Endothelial cell of umbilical vein (primary cell): ENCODE results near the gene CIAPIN1. TPM values are rescaled to one million over a fixed set of nuclear protein-coding genes. Genes with fewer than 3 reads are reported as not detected.

Experiments used
- BruUV-seq: library from RNA; stranded (reverse); fragments of 400-500 nt; replicated peaks from 2 replicates; lab custom pipeline; 2021; lab: Mats Ljungman, UMichigan
- CTCF ChIA-PET: fragments of 300-600, 350-600 bp; sonication (Branson Sonifier 250); formaldehyde crosslinking; loops from one replicate; lab custom pipeline; 2021; ENCODE audit warnings: antibody characterized with exemption, inconsistent platforms; lab: Charles Lee
- POLR2A ChIA-PET: fragments of 300-600, 350-600 bp; sonication (Branson Sonifier 250); formaldehyde crosslinking; loops from one replicate; lab custom pipeline; 2021; ENCODE audit warnings: antibody characterized with exemption, inconsistent platforms; lab: Charles Lee
- DNase-seq: peaks from one replicate; pipeline ENCODE4 v3.0.0-alpha.2; 2011; ENCODE audit warnings: low read depth, low spot score
- FAIRE-seq: peaks from 2 replicates; lab custom pipeline; 2011; peaks lifted over from hg19 to GRCh38; lab: Jason Lieb, UNC
- H2AFZ ChIP-seq: 2 replicates; pipeline ENCODE4 v1.6.0; 2012; ENCODE audit warnings: low read depth, low read length, control low read depth, inconsistent platforms
- H3K27ac ChIP-seq: 2 replicates; pipeline ENCODE4 v1.5.1; 2011; ENCODE audit warnings: low read depth, mild to moderate bottlenecking, control low read depth, low read length, moderate library complexity; ENCODE audit not compliant: insufficient read depth
- H3K27me3 ChIP-seq, 2 experiments: 2 replicates each; pipeline versions ENCODE4 v1.6.0 to v1.6.1; 2011; ENCODE audit warnings: low read length in 2 of 2, mixed read lengths in 1 of 2; ENCODE audit not compliant: control insufficient read depth in 2 of 2, insufficient read depth in 2 of 2
- H3K36me3 ChIP-seq, 2 experiments: 2 replicates in 1 of 2; 3 replicates in 1 of 2; pipeline ENCODE4 v1.5.1; 2011; ENCODE audit warnings: low read length in 2 of 2, mild to moderate bottlenecking in 1 of 2, moderate library complexity in 1 of 2; ENCODE audit not compliant: control insufficient read depth in 2 of 2, insufficient read depth in 2 of 2; ENCODE audit errors: extremely low read depth in 1 of 2
- H3K4me1 ChIP-seq: 3 replicates; pipeline ENCODE4 v1.5.1; 2011; ENCODE audit warnings: mild to moderate bottlenecking, low read length; ENCODE audit not compliant: control insufficient read depth, insufficient read depth; ENCODE audit errors: extremely low read depth
- H3K4me2 ChIP-seq: 2 replicates; pipeline ENCODE4 v1.6.1; 2011; ENCODE audit warnings: low read length, control low read depth, mixed read lengths; ENCODE audit not compliant: insufficient read depth
- H3K4me3 ChIP-seq, 3 experiments: fragments of 200-600 bp in 1 of 3; sonication (generic), shearing (Covaris generic) in 1 of 3; replicated peaks in 1 of 3; 2 replicates each; pipeline ENCODE4 v1.5.1; 2011 to 2016; ENCODE audit warnings: control low read depth in 3 of 3, low read length in 3 of 3, mild to moderate bottlenecking in 2 of 3, inconsistent platforms in 1 of 3, low read depth in 1 of 3, moderate library complexity in 1 of 3; ENCODE audit not compliant: insufficient read depth in 1 of 3
- H3K79me2 ChIP-seq: 2 replicates; pipeline ENCODE4 v1.6.0; 2012; ENCODE audit warnings: low read length, inconsistent platforms; ENCODE audit not compliant: control insufficient read depth, insufficient read depth
- H3K9ac ChIP-seq: replicated peaks from 2 replicates; pipeline ENCODE3; 2011; ENCODE audit warnings: low read length, control low read depth; ENCODE audit not compliant: insufficient read depth; ENCODE audit errors: extremely low read depth
- H3K9me1 ChIP-seq: replicated peaks from 3 replicates; pipeline ENCODE4 v1.6.0; 2011; ENCODE audit warnings: mild to moderate bottlenecking, low read length; ENCODE audit not compliant: control insufficient read depth, insufficient read depth; ENCODE audit errors: extremely low read depth
- H3K9me3 ChIP-seq: replicated peaks from 2 replicates; pipeline ENCODE4 v1.5.1; 2012; ENCODE audit warnings: low read length, inconsistent platforms; ENCODE audit not compliant: control insufficient read depth, insufficient read depth
- H4K20me1 ChIP-seq: replicated peaks from 2 replicates; pipeline ENCODE3; 2011; ENCODE audit warnings: mild to moderate bottlenecking, low read length; ENCODE audit not compliant: control insufficient read depth, insufficient read depth; ENCODE audit errors: extremely low read depth
- CTCF ChIP-seq, 2 donors: IDR thresholded peaks; 1 replicate in 1 of 2; 2 replicates in 1 of 2; pipeline ENCODE4 v1.5.1; 2011; ENCODE audit warnings: low read length in 2 of 2, mild to moderate bottlenecking in 2 of 2, moderate library complexity in 2 of 2, control low read depth in 1 of 2, inconsistent platforms in 1 of 2, low read depth in 1 of 2; ENCODE audit not compliant: insufficient read depth in 1 of 2; ENCODE audit errors: extremely low read depth in 1 of 2
- EZH2 ChIP-seq: IDR thresholded peaks from 2 replicates; pipeline ENCODE4 v1.6.1; 2012; ENCODE audit warnings: borderline replicate concordance, low read depth, mild to moderate bottlenecking, moderate library complexity, low read length, inconsistent platforms; ENCODE audit not compliant: severe bottlenecking
- FOS ChIP-seq: IDR thresholded peaks from 2 replicates; pipeline ENCODE4 v1.6.1; 2011; ENCODE audit warnings: mild to moderate bottlenecking, low read length, moderate library complexity, borderline replicate concordance; ENCODE audit not compliant: insufficient read depth
- GATA2 ChIP-seq: IDR thresholded peaks from 2 replicates; pipeline ENCODE4 v1.7.0; 2011; ENCODE audit warnings: low read depth, mild to moderate bottlenecking, moderate library complexity, mixed read lengths, low read length; ENCODE audit not compliant: insufficient read length, insufficient read depth
- JUN ChIP-seq: IDR thresholded peaks from 2 replicates; pipeline ENCODE4 v1.6.1; 2011; ENCODE audit warnings: borderline replicate concordance, low read depth; ENCODE audit not compliant: insufficient read length, insufficient read depth
- MYC ChIP-seq: IDR thresholded peaks from one replicate; pipeline ENCODE4 v1.6.1; 2011; ENCODE audit warnings: mild to moderate bottlenecking, low read depth, low read length
- POLR2A ChIP-seq: IDR thresholded peaks from 2 replicates; pipeline ENCODE4 v1.6.1; 2012; ENCODE audit warnings: low read depth, mild to moderate bottlenecking, control low read depth, low read length
- POLR2AphosphoS5 ChIP-seq: IDR thresholded peaks from 2 replicates; pipeline ENCODE4 v1.6.1; 2012; ENCODE audit warnings: low read depth, mild to moderate bottlenecking, control low read depth, low read length, moderate library complexity; ENCODE audit not compliant: insufficient read depth
- dilution Hi-C: fragments of 300-500 bp; cut with MboI; formaldehyde crosslinking; loops from one replicate; pipeline ENCODE4 v1.15.0; 2019; ENCODE audit warnings: low sequenced_read_pairs; ENCODE audit not compliant: extremely low pct_ligation_motif_present
- intact Hi-C: fragments of 100-400 bp; cut with micrococcal nuclease; formaldehyde crosslinking; loops from one replicate; pipeline ENCODE4 v1.10.0; 2022
- polyA plus RNA-seq, 4 experiments: library from polyadenylated mRNA; depleted of rRNA in 3 of 4; stranded (reverse) in 3 of 4; unstranded in 1 of 4; fragments of >200 nt; gene quantifications; 2 replicates each; pipeline versions ENCODE4 v1.2.1 to v1.2.3, GENCODE V29; 2011 to 2012; ENCODE audit warnings: missing spikeins in 1 of 4
- total RNA-seq: library from RNA; stranded (reverse); gene quantifications from 2 replicates; pipeline ENCODE4 v1.2.3, GENCODE V29; 2021
- TF ChIP-seq, protein P1 (sequence below): IDR thresholded peaks from 2 replicates; pipeline ENCODE4 v1.6.1; 2011; ENCODE audit not compliant: insufficient read depth, insufficient read length

Gene CIAPIN1
- total and polyA plus RNA-seq, 2 donors (not counting 3 experiments of a cell fraction or from before 2014, with no cell fraction given), result 74.6 to 77.9 TPM

- TF ChIP-seq MYC (no peak), GATA2 (no peak), POLR2AphosphoS5 (no peak), POLR2A (no peak), JUN (no peak), CTCF (IDR thresholded peaks at IDR 0.05; ENCODE audit: extremely low read depth in 1 of 2, insufficient read depth in 1 of 2, low read depth in 1 of 2, low read length in 2 of 2) (no peak), EZH2 (no peak), FOS (no peak)
- TF ChIP-seq, protein P1, sequence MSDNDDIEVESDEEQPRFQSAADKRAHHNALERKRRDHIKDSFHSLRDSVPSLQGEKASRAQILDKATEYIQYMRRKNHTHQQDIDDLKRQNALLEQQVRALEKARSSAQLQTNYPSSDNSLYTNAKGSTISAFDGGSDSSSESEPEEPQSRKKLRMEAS, result no peak
- Histone ChIP-seq H4K20me1 (no peaks in the 10 kb centered on the region), H3K9me1 (no peaks in the 10 kb centered on the region), H3K4me1 (peaks cover 8% of the 10 kb centered on the region), H3K9ac (no peak overlapping the region), H3K4me2 (no peak overlapping the region), H3K9me3 (no peaks in the 10 kb centered on the region), H3K36me3 (peaks cover 13 to 55% of the 10 kb centered on the region in 2 experiments), H3K4me3 (no peak overlapping the region), H2AFZ (no peak overlapping the region), H3K27ac (no peak overlapping the region), H3K27me3 (no peaks in the 10 kb centered on the region), H3K79me2 (peaks cover 12% of the 10 kb centered on the region)
- POLR2A ChIA-PET, result no interaction called here
- dilution Hi-C loops, result no loop called here
- FAIRE-seq (no peak), DNase-seq (no peak)
- no TSS peak for BruUV-seq
- intact Hi-C loops, result no loop called here
- CTCF ChIA-PET, result no interaction called here
Measured at GRCh38 chr16:57468346-57468745, 21.2 kb upstream of the CIAPIN1 start.
